MM.1S (cell line): Measurements from ENCODE around the gene SKAP2.

Source experiments
- CTCF ChIP-seq: fragments of 300-600 bp; sonication (generic); IDR thresholded peaks from 2 replicates; pipeline ENCODE4 v1.5.1; 2016; ENCODE audit warnings: antibody characterized with exemption, low read length, mixed read lengths
- EZH2 ChIP-seq: fragments of 300-600 bp; sonication (generic); optimal IDR thresholded peaks from 2 replicates; pipeline ENCODE3; 2017; ENCODE audit warnings: low read depth, mild to moderate bottlenecking, antibody characterized with exemption, low read length, mixed read lengths

- TF ChIP-seq CTCF (no peak), EZH2 (no peak)
Measured at GRCh38 chr7:26639695-26640094, 224.7 kb downstream of the SKAP2 start.
